H9 (cell line): ENCODE data around the gene GSTA4. TPM values are rescaled to one million over a fixed set of nuclear protein-coding genes. Genes with fewer than 3 reads are reported as not detected.
"Not testable (repeated sequence)": the region's sequence is repeated elsewhere in the genome, so short reads cannot be mapped to it uniquely, and the experiment has no call there.

ENCODE experiments used
- DNase-seq: peaks from one replicate; pipeline ENCODE4 v3.0.0-alpha.2; 2017
- H2AFZ ChIP-seq: one replicate; pipeline ENCODE4 v1.6.1; 2013; ENCODE audit warnings: mild to moderate bottlenecking, low read length, control low read depth, moderate library complexity
- H2AK5ac ChIP-seq: 2 replicates; pipeline ENCODE4 v1.6.1; 2013; ENCODE audit warnings: low read length, control low read depth, mixed read lengths; ENCODE audit not compliant: insufficient read length
- H2BK120ac ChIP-seq: one replicate; pipeline ENCODE4 v1.6.1; 2013; ENCODE audit warnings: low read depth, mild to moderate bottlenecking, low read length, control low read depth, inconsistent platforms; ENCODE audit not compliant: poor library complexity, severe bottlenecking
- H2BK12ac ChIP-seq: 2 replicates; pipeline ENCODE4 v1.6.1; 2013; ENCODE audit warnings: low read length, control low read depth, mixed read lengths, low read depth; ENCODE audit not compliant: insufficient read length
- H2BK15ac ChIP-seq: 2 replicates; pipeline ENCODE4 v1.6.1; 2013; ENCODE audit warnings: low read depth, low read length, control low read depth
- H2BK20ac ChIP-seq: one replicate; pipeline ENCODE4 v1.6.1; 2013; ENCODE audit warnings: low read depth, mild to moderate bottlenecking, low read length, control low read depth, inconsistent platforms; ENCODE audit not compliant: poor library complexity, severe bottlenecking
- H2BK5ac ChIP-seq: 2 replicates; pipeline ENCODE4 v1.6.1; 2013; ENCODE audit warnings: low read length, control low read depth, mixed read lengths; ENCODE audit not compliant: insufficient read length
- H3K14ac ChIP-seq: 2 replicates; pipeline ENCODE4 v1.6.1; 2013; ENCODE audit warnings: low read length, control low read depth; ENCODE audit not compliant: insufficient read depth
- H3K18ac ChIP-seq: 2 replicates; pipeline ENCODE4 v1.6.1; 2013; ENCODE audit warnings: low read depth, mild to moderate bottlenecking, mixed read lengths, low read length, control low read depth; ENCODE audit not compliant: insufficient read length
- H3K23ac ChIP-seq: 2 replicates; pipeline ENCODE4 v1.6.1; 2013; ENCODE audit warnings: low read length, control low read depth, mixed read lengths, low read depth; ENCODE audit not compliant: insufficient read length
- H3K23me2 ChIP-seq: 2 replicates; pipeline ENCODE4 v1.6.1; 2013; ENCODE audit warnings: low read depth, mild to moderate bottlenecking, mixed read lengths, low read length, control low read depth; ENCODE audit not compliant: insufficient read length, poor library complexity, severe bottlenecking
- H3K27ac ChIP-seq: 2 replicates; pipeline ENCODE4 v1.5.1; 2013; ENCODE audit warnings: low read length, control low read depth, mixed read lengths, low read depth; ENCODE audit not compliant: insufficient read length
- H3K27me3 ChIP-seq: 2 replicates; pipeline ENCODE4 v1.6.1; 2013; ENCODE audit warnings: low read length, control low read depth, inconsistent platforms; ENCODE audit not compliant: insufficient read depth
- H3K4ac ChIP-seq: 2 replicates; pipeline ENCODE4 v1.6.1; 2013; ENCODE audit warnings: low read depth, mild to moderate bottlenecking, control low read depth, inconsistent platforms, low read length, moderate library complexity
- H3K4me1 ChIP-seq: 2 replicates; pipeline ENCODE4 v1.6.1; 2013; ENCODE audit warnings: low read length, control low read depth, inconsistent platforms; ENCODE audit not compliant: insufficient read depth
- H3K4me2 ChIP-seq: 2 replicates; pipeline ENCODE4 v1.6.1; 2013; ENCODE audit warnings: low read length, control low read depth, mixed read lengths; ENCODE audit not compliant: insufficient read length, insufficient read depth
- H3K56ac ChIP-seq: 2 replicates; pipeline ENCODE4 v1.6.1; 2013; ENCODE audit warnings: low read depth, mild to moderate bottlenecking, mixed read lengths, low read length, control low read depth; ENCODE audit not compliant: insufficient read length
- H3K79me1 ChIP-seq: 2 replicates; pipeline ENCODE4 v1.6.1; 2013; ENCODE audit warnings: low read depth, mild to moderate bottlenecking, moderate library complexity, low read length, control low read depth, inconsistent platforms; ENCODE audit not compliant: insufficient read depth, poor library complexity, severe bottlenecking
- H3K79me2 ChIP-seq: 2 replicates; pipeline ENCODE4 v1.6.1; 2013; ENCODE audit warnings: low read length, control low read depth, inconsistent platforms; ENCODE audit not compliant: insufficient read depth
- H3K9ac ChIP-seq: 2 replicates; pipeline ENCODE4 v1.6.1; 2013; ENCODE audit warnings: low read length, control low read depth, mixed read lengths; ENCODE audit not compliant: insufficient read length; ENCODE audit errors: extremely low read depth
- H3K9me3 ChIP-seq: one replicate; pipeline ENCODE4 v1.6.1; 2013; ENCODE audit warnings: low read depth, low read length, inconsistent platforms; ENCODE audit not compliant: control insufficient read depth
- H3T11ph ChIP-seq: one replicate; pipeline ENCODE4 v1.6.1; 2013; ENCODE audit warnings: mild to moderate bottlenecking, low read length, control low read depth, inconsistent platforms
- H4K20me1 ChIP-seq: one replicate; pipeline ENCODE4 v1.6.1; 2013; ENCODE audit not compliant: control insufficient read depth, insufficient read length, insufficient read depth
- H4K5ac ChIP-seq: 2 replicates; pipeline ENCODE4 v1.6.1; 2013; ENCODE audit warnings: low read depth, mild to moderate bottlenecking, mixed read lengths, low read length, control low read depth; ENCODE audit not compliant: insufficient read length
- H4K8ac ChIP-seq: replicated peaks from 2 replicates; pipeline ENCODE4 v1.6.1; 2013; ENCODE audit warnings: low read length, control low read depth, mixed read lengths, low read depth; ENCODE audit not compliant: insufficient read length
- H4K91ac ChIP-seq: 2 replicates; pipeline ENCODE4 v1.6.1; 2013; ENCODE audit warnings: low read depth, mild to moderate bottlenecking, moderate library complexity, mixed read lengths, low read length, control low read depth; ENCODE audit not compliant: insufficient read length
- H3K27ac Mint-ChIP-seq, 3 experiments: 2 replicates in 2 of 3; 3 replicates in 1 of 3; pipeline ENCODE4 v1.8.0; 2020 to 2021; ENCODE audit warnings: mixed read lengths in 3 of 3, mild to moderate bottlenecking in 1 of 3, moderate library complexity in 1 of 3
- H3K27me3 Mint-ChIP-seq: 2 replicates; pipeline ENCODE4 v1.8.0; 2021; ENCODE audit warnings: low read depth, mild to moderate bottlenecking, moderate library complexity, mixed read lengths
- H3K36me3 Mint-ChIP-seq, 3 experiments: 2 replicates in 2 of 3; 3 replicates in 1 of 3; pipeline ENCODE4 v1.8.0; 2020 to 2021; ENCODE audit warnings: low read depth in 3 of 3, mixed read lengths in 3 of 3; ENCODE audit not compliant: insufficient read depth in 1 of 3
- H3K4me1 Mint-ChIP-seq, 2 experiments: 2 replicates each; pipeline ENCODE4 v1.8.0; 2020; ENCODE audit warnings: mixed read lengths in 2 of 2
- H3K4me3 Mint-ChIP-seq, 2 experiments: 2 replicates in 1 of 2; 3 replicates in 1 of 2; pipeline ENCODE4 v1.8.0; 2020 to 2021; ENCODE audit warnings: mild to moderate bottlenecking in 2 of 2, mixed read lengths in 2 of 2, moderate library complexity in 1 of 2
- H3K9me3 Mint-ChIP-seq, 2 experiments: 2 replicates in 1 of 2; 3 replicates in 1 of 2; pipeline ENCODE4 v1.8.0; 2020; ENCODE audit warnings: mild to moderate bottlenecking in 2 of 2, mixed read lengths in 2 of 2, moderate library complexity in 1 of 2
- WGBS: extraction: QIAGEN DNeasy Blood & Tissue Kit; methylation state at CpG from one replicate; pipeline ENCODE4 v1.1.7; 2013; ENCODE audit warnings: missing lambda C conversion rate, low lambda C conversion rate, mixed read lengths; ENCODE audit not compliant: insufficient read length; ENCODE audit errors: extremely low coverage; 5-methylcytosine and 5-hydroxymethylcytosine counted together
- total RNA-seq: library from RNA; stranded (reverse); gene quantifications from 2 replicates; pipeline ENCODE4 v1.2.1, GENCODE V29; 2021

Gene GSTA4
- total RNA-seq, 1 experiment from 2014 or later: 32.1 TPM

GRCh38 chr6:52960211-52960610, 34.9 kb downstream of the GSTA4 start:
- not testable (repeated sequence) for H2BK120ac ChIP-seq, H2BK15ac ChIP-seq, H2BK12ac ChIP-seq, H3K9me3 ChIP-seq, H2AFZ ChIP-seq, H3K18ac ChIP-seq, H4K20me1 ChIP-seq, H3K4ac ChIP-seq, H3K23ac ChIP-seq, H3K9ac ChIP-seq, DNase-seq, H3K14ac ChIP-seq, H3K56ac ChIP-seq, H4K8ac ChIP-seq, H3K23me2 ChIP-seq, H2AK5ac ChIP-seq, H3K4me1 ChIP-seq, H3T11ph ChIP-seq, H3K79me1 ChIP-seq, H2BK5ac ChIP-seq, H3K27me3 ChIP-seq, H4K91ac ChIP-seq, H2BK20ac ChIP-seq, H3K79me2 ChIP-seq, H3K27ac ChIP-seq, H4K5ac ChIP-seq
- no CpG with 5 or more reads among the region's 8 CpGs for WGBS
- H3K9me3 Mint-ChIP-seq: peaks cover 9 to 21% of the 10 kb centered on the region in 2 experiments; a peak in 4 of 5 replicates
- peak overlapping the region; percentile 26 to 77 for H3K4me3 Mint-ChIP-seq
- peak overlapping the region; percentile 67 for H3K4me2 ChIP-seq
- peaks cover 38% of the 10 kb centered on the region for H3K27me3 Mint-ChIP-seq
- H3K36me3 Mint-ChIP-seq: peaks cover 0 to 16% (median 4%) of the 10 kb centered on the region in 3 experiments; a peak in 3 of 7 replicates
- 0 out of 7 replicates have a peak overlapping the region, but pooled peaks of 1 of the 3 experiments have one; percentile 33 for H3K27ac Mint-ChIP-seq
- peaks cover 40 to 41% of the 10 kb centered on the region in 2 experiments for H3K4me1 Mint-ChIP-seq
